ENCODE results near the gene TEKT5. TPM values are rescaled to one million over a fixed set of nuclear protein-coding genes. Genes with fewer than 3 reads are reported as not detected.
"Not testable (repeated sequence)": the region's sequence is repeated elsewhere in the genome, so short reads cannot be mapped to it uniquely, and the experiment has no call there.

TEKT5 gene
- total RNA-seq, 1 experiment from 2014 or later = not detected

DNA sequence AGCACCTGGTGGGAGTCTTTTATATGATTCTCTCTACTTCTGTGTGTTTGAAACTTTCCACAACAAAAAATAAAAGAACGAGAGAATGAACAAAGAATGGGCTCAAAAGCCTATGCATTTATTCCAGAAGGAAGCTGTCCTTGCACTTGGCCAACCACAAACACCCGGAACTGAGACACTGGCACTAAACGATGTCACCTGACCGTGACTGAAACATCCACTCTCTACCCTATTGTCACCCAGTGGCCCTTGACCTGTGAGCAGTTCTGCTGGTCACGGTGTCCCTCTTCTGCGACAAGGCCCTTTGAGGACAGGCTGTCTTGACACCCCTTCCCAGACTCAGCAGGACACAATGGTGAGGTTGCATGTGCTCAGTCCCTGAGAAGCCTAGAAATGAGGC, 56.6 kb downstream of the TEKT5 start:
- Mint-ChIP-seq H3K27ac (ENCODE audit: unreplicated experiment) (no peak overlapping the region), H3K9me3 (ENCODE audit: unreplicated experiment) (no peaks in the 10 kb centered on the region), H3K4me1 (ENCODE audit: low read depth, unreplicated experiment) (peaks cover 15% of the 10 kb centered on the region), H3K27me3 (ENCODE audit: insufficient read depth, unreplicated experiment) (no peaks in the 10 kb centered on the region), H3K4me3 (ENCODE audit: unreplicated experiment) (no peak overlapping the region), H3K36me3 (ENCODE audit: insufficient read depth, unreplicated experiment) (no peaks in the 10 kb centered on the region)
- DNase-seq = no peak
- Histone ChIP-seq H3K9me3 (no peaks in the 10 kb centered on the region), H3K36me3 (ENCODE audit: control insufficient read depth, insufficient read depth, low read length) (no peaks in the 10 kb centered on the region), H3K27me3 (replicated peaks; ENCODE audit: control insufficient read depth, insufficient read depth, low read length) (no peaks in the 10 kb centered on the region), H3K4me1 (peaks cover 19% of the 10 kb centered on the region), H3K4me3 (ENCODE audit: low read depth, low read length) (no peak overlapping the region)
- BruUV-seq (replicated peaks) = no TSS peak
- ChIA-PET POLR2A (no interaction called here), CTCF (interaction anchor here (0.6 kb wide), 1 partner anchor 251 kb away, joined by 3 read pairs; no protein-coding TSS in a partner anchor)
- TF ChIP-seq, protein P1, sequence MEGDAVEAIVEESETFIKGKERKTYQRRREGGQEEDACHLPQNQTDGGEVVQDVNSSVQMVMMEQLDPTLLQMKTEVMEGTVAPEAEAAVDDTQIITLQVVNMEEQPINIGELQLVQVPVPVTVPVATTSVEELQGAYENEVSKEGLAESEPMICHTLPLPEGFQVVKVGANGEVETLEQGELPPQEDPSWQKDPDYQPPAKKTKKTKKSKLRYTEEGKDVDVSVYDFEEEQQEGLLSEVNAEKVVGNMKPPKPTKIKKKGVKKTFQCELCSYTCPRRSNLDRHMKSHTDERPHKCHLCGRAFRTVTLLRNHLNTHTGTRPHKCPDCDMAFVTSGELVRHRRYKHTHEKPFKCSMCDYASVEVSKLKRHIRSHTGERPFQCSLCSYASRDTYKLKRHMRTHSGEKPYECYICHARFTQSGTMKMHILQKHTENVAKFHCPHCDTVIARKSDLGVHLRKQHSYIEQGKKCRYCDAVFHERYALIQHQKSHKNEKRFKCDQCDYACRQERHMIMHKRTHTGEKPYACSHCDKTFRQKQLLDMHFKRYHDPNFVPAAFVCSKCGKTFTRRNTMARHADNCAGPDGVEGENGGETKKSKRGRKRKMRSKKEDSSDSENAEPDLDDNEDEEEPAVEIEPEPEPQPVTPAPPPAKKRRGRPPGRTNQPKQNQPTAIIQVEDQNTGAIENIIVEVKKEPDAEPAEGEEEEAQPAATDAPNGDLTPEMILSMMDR (IDR thresholded peaks at IDR 0.05; ENCODE audit: insufficient read depth in 1 of 2, low read depth in 1 of 2, low read length in 1 of 2, severe bottlenecking in 1 of 2, unreplicated experiment in 1 of 2) = no peak
- intact Hi-C loops (cut with micrococcal nuclease; ENCODE audit: unreplicated experiment) = no loop called here

DNA sequence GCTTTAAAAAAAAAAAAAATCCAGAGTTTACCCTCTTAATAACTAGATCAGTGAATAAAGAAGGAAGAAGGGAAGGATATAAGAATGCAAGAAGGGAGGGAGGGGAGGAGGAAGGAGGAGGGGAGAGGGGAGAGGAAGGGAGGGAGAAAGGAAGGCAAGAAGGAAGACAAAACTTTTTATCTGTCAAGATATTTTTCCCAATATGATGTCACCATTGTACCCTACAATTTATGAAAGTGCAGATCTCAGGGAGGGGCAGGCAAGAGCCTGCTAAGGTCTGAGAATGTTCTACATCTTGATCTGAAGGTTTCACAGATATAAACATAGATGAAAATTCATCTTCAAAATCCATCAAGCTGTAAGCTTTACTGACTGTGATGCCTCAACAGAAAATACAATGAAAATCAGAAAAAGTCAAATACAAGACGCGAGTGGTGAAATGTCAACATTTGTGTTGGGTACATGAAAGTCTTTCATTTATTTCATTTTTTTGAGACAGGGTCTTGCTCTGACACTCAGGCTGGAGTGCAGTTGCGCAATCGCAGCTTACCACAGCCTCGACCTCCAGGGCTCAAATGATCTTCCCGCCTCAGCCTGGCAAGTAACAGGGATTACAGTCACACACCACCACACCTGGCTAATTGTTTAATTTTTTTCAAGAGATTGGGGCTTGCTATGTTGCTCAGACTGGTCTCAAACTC, 57.2 kb downstream of the TEKT5 start:
- H3K4me3 Mint-ChIP-seq (ENCODE audit: unreplicated experiment) = no peak overlapping the region
- TF ChIP-seq, protein P1 (IDR thresholded peaks at IDR 0.05; ENCODE audit: insufficient read depth in 1 of 2, low read depth in 1 of 2, low read length in 1 of 2, severe bottlenecking in 1 of 2, unreplicated experiment in 1 of 2) = no peak
- intact Hi-C loops (cut with micrococcal nuclease; ENCODE audit: unreplicated experiment) = no loop called here
- CTCF ChIA-PET = no interaction called here
- H3K36me3 Mint-ChIP-seq (ENCODE audit: insufficient read depth, unreplicated experiment) = no peaks in the 10 kb centered on the region
- no peak for DNase-seq
- H3K4me1 Mint-ChIP-seq (ENCODE audit: low read depth, unreplicated experiment) = peaks cover 9% of the 10 kb centered on the region
- H3K27me3 Mint-ChIP-seq (ENCODE audit: insufficient read depth, unreplicated experiment) = no peaks in the 10 kb centered on the region
- no TSS peak for BruUV-seq (replicated peaks)
- peaks cover 15% of the 10 kb centered on the region for H3K4me1 ChIP-seq
- H3K9me3 ChIP-seq = no peaks in the 10 kb centered on the region
- H3K36me3 ChIP-seq (ENCODE audit: control insufficient read depth, insufficient read depth, low read length) = no peaks in the 10 kb centered on the region
- H3K27ac Mint-ChIP-seq (ENCODE audit: unreplicated experiment) = no peak overlapping the region
- H3K4me3 ChIP-seq (ENCODE audit: low read depth, low read length) = no peak overlapping the region
- POLR2A ChIA-PET = no interaction called here
- no peaks in the 10 kb centered on the region for H3K9me3 Mint-ChIP-seq (ENCODE audit: unreplicated experiment)
- H3K27me3 ChIP-seq (replicated peaks; ENCODE audit: control insufficient read depth, insufficient read depth, low read length) = no peaks in the 10 kb centered on the region

DNA sequence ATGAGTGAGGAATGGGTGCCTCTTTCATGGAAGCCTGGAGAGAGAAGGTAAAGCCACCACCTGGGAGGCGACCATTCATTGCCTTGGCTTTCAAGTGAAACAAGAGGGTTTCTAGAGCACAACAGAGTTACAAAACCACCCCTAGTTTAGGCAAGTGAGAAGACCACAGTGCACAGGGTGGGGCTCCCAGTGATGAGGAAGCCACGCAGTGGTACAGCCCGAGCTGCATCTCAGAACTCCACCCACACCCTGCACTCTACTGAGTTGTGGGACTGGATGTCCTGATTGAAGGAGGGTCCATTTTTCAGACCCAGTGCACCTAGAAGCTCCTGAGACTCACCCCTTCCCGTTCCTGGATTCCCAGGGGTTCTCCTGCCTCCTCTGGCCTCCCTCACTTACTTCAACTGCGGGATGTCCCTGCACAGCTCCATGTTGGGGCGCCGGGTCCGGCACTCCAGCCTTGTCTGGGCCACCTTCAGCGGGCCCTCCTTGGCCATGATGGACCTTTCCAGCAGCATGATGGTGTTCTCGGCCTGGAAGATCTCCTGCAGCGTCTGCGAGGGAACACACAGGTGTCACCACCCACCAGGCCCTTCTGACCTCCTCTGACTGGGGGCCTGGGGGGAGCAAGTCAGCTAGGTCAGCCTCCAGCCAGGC, 59.2 kb downstream of the TEKT5 start:
- no peaks in the 10 kb centered on the region for H3K9me3 Mint-ChIP-seq (ENCODE audit: unreplicated experiment)
- no peaks in the 10 kb centered on the region for H3K27me3 Mint-ChIP-seq (ENCODE audit: insufficient read depth, unreplicated experiment)
- CTCF ChIA-PET = no interaction called here
- Histone ChIP-seq H3K27me3 (replicated peaks; ENCODE audit: control insufficient read depth, insufficient read depth, low read length) (no peaks in the 10 kb centered on the region), H3K9me3 (no peaks in the 10 kb centered on the region), H3K4me3 (ENCODE audit: low read depth, low read length) (no peak overlapping the region), H3K4me1 (peaks cover 2% of the 10 kb centered on the region; the same call in 1 of the 2 replicates), H3K36me3 (ENCODE audit: control insufficient read depth, insufficient read depth, low read length) (no peaks in the 10 kb centered on the region)
- H3K36me3 Mint-ChIP-seq (ENCODE audit: insufficient read depth, unreplicated experiment) = no peaks in the 10 kb centered on the region
- no peak for DNase-seq
- peaks cover 7% of the 10 kb centered on the region for H3K4me1 Mint-ChIP-seq (ENCODE audit: low read depth, unreplicated experiment)
- H3K4me3 Mint-ChIP-seq (ENCODE audit: unreplicated experiment) = no peak overlapping the region
- peak overlapping the region; percentile 55 for H3K27ac Mint-ChIP-seq (ENCODE audit: unreplicated experiment)
- POLR2A ChIA-PET = no interaction called here
- TF ChIP-seq, protein P1 (IDR thresholded peaks at IDR 0.05; ENCODE audit: insufficient read depth in 1 of 2, low read depth in 1 of 2, low read length in 1 of 2, severe bottlenecking in 1 of 2, unreplicated experiment in 1 of 2) = no peak
- intact Hi-C loops (cut with micrococcal nuclease; ENCODE audit: unreplicated experiment) = no loop called here
- BruUV-seq (replicated peaks) = no TSS peak

DNA sequence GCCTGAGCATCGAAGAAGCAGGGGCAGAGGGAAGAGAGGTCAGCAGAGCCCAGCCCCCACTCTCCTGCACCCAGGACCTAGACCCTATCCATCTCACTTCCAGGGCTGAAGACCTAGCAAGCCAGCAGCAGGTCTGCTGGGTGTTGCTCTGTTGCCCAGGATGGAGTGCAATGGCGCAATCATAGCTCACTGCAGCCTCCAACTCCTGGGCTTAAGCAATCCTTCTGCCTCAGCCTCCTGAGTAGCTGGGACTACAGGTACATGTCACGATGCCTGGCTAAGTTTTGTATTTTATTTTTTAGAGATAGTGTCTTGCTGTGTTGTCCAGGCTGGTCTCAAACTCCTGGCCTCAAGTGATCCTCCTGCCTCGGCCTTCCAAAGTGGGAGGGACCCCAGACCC, 61.3 kb downstream of the TEKT5 start:
- POLR2A ChIA-PET; H3K27me3 ChIP-seq (replicated peaks; ENCODE audit: control insufficient read depth, insufficient read depth, low read length); DNase-seq; intact Hi-C loops (cut with micrococcal nuclease; ENCODE audit: unreplicated experiment); BruUV-seq (replicated peaks); H3K4me3 ChIP-seq (ENCODE audit: low read depth, low read length); H3K4me1 ChIP-seq; H3K9me3 Mint-ChIP-seq (ENCODE audit: unreplicated experiment); H3K27ac Mint-ChIP-seq (ENCODE audit: unreplicated experiment); H3K9me3 ChIP-seq; H3K4me1 Mint-ChIP-seq (ENCODE audit: low read depth, unreplicated experiment); H3K27me3 Mint-ChIP-seq (ENCODE audit: insufficient read depth, unreplicated experiment); H3K36me3 Mint-ChIP-seq (ENCODE audit: insufficient read depth, unreplicated experiment); CTCF ChIA-PET; H3K4me3 Mint-ChIP-seq (ENCODE audit: unreplicated experiment); H3K36me3 ChIP-seq (ENCODE audit: control insufficient read depth, insufficient read depth, low read length): not testable (repeated sequence)

Measured in Caco-2 (cell line).